ENCODE data around the gene GRAP.
"Not testable (repeated sequence)": the region's sequence is repeated elsewhere in the genome, so short reads cannot be mapped to it uniquely, and the experiment has no call there.

Gene GRAP

GRCh38 chr17:19044643-19045042 is 2.1 kb downstream of the GRAP start:
- not testable (repeated sequence) for DNase-seq (ENCODE audit: low read depth); H3K4me3 ChIP-seq (ENCODE audit: low read depth, low read length)

GRCh38 chr17:19043032-19043431 is 3.7 kb downstream of the GRAP start:
- H3K4me3 ChIP-seq (ENCODE audit: low read depth, low read length); DNase-seq (ENCODE audit: low read depth): not testable (repeated sequence)

- not testable (repeated sequence) for DNase-seq (ENCODE audit: low read depth); H3K4me3 ChIP-seq (ENCODE audit: low read depth, low read length)
Measured at GRCh38 chr17:19042369-19042768, 4.4 kb downstream of the GRAP start.

- DNase-seq (ENCODE audit: low read depth); H3K4me3 ChIP-seq (ENCODE audit: low read depth, low read length): not testable (repeated sequence)
Measured at GRCh38 chr17:19041871-19042270, 4.9 kb downstream of the GRAP start.

- not testable (repeated sequence) for H3K4me3 ChIP-seq (ENCODE audit: low read depth, low read length); DNase-seq (ENCODE audit: low read depth)
Measured at GRCh38 chr17:19040350-19040749, 6.4 kb downstream of the GRAP start.

- DNase-seq (ENCODE audit: low read depth); H3K4me3 ChIP-seq (ENCODE audit: low read depth, low read length): not testable (repeated sequence)
Measured at GRCh38 chr17:19038730-19039129, 8.0 kb downstream of the GRAP start.

GRCh38 chr17:19038007-19038406 is 8.8 kb downstream of the GRAP start:
- not testable (repeated sequence) for H3K4me3 ChIP-seq (ENCODE audit: low read depth, low read length); DNase-seq (ENCODE audit: low read depth)

GRCh38 chr17:19037547-19037946 is 9.2 kb downstream of the GRAP start:
- not testable (repeated sequence) for DNase-seq (ENCODE audit: low read depth)

GRCh38 chr17:19036186-19036585 is 10.6 kb downstream of the GRAP start:
- H3K4me3 ChIP-seq (ENCODE audit: low read depth, low read length); DNase-seq (ENCODE audit: low read depth): not testable (repeated sequence)

More at GRCh38 chr17:19037547-19037946, 9.2 kb downstream of the GRAP start:
- H3K4me3 ChIP-seq (ENCODE audit: low read depth, low read length) = not testable (repeated sequence)

GRCh38 chr17:19032377-19032988 is 14.3 kb downstream of the GRAP start:
- H3K4me3 ChIP-seq (ENCODE audit: low read depth, low read length); DNase-seq (ENCODE audit: low read depth): not testable (repeated sequence)

GRCh38 chr17:19031729-19032128 is 15.0 kb downstream of the GRAP start:
- TF ChIP-seq CTCF (IDR thresholded peaks at IDR 0.05; ENCODE audit: control insufficient read depth, extremely low read depth, insufficient read depth) = peak; percentile 59
- not testable (repeated sequence) for H3K4me3 ChIP-seq (ENCODE audit: low read depth, low read length); DNase-seq (ENCODE audit: low read depth)

- not testable (repeated sequence) for H3K4me3 ChIP-seq (ENCODE audit: low read depth, low read length); DNase-seq (ENCODE audit: low read depth)
Measured at GRCh38 chr17:19030771-19031449, 15.8 kb downstream of the GRAP start.

GRCh38 chr17:19029740-19030139 is 17.0 kb downstream of the GRAP start:
- not testable (repeated sequence) for DNase-seq (ENCODE audit: low read depth)

GRCh38 chr17:19028671-19029070 is 18.1 kb downstream of the GRAP start:
- not testable (repeated sequence) for H3K4me3 ChIP-seq (ENCODE audit: low read depth, low read length); DNase-seq (ENCODE audit: low read depth)

More at GRCh38 chr17:19029740-19030139, 17.0 kb downstream of the GRAP start:
- not testable (repeated sequence) for H3K4me3 ChIP-seq (ENCODE audit: low read depth, low read length)
